H9 (cell line): ENCODE data around the gene MRTFB. TPM values are rescaled to one million over a fixed set of nuclear protein-coding genes. Genes with fewer than 3 reads are reported as not detected.

Experiments
- DNase-seq: peaks from one replicate; pipeline ENCODE4 v3.0.0-alpha.2; 2017
- H2AFZ ChIP-seq: one replicate; pipeline ENCODE4 v1.6.1; 2013; ENCODE audit warnings: mild to moderate bottlenecking, low read length, control low read depth, moderate library complexity
- H2AK5ac ChIP-seq: 2 replicates; pipeline ENCODE4 v1.6.1; 2013; ENCODE audit warnings: low read length, control low read depth, mixed read lengths; ENCODE audit not compliant: insufficient read length
- H2BK120ac ChIP-seq: one replicate; pipeline ENCODE4 v1.6.1; 2013; ENCODE audit warnings: low read depth, mild to moderate bottlenecking, low read length, control low read depth, inconsistent platforms; ENCODE audit not compliant: poor library complexity, severe bottlenecking
- H2BK12ac ChIP-seq: 2 replicates; pipeline ENCODE4 v1.6.1; 2013; ENCODE audit warnings: low read length, control low read depth, mixed read lengths, low read depth; ENCODE audit not compliant: insufficient read length
- H2BK15ac ChIP-seq: 2 replicates; pipeline ENCODE4 v1.6.1; 2013; ENCODE audit warnings: low read depth, low read length, control low read depth
- H2BK20ac ChIP-seq: one replicate; pipeline ENCODE4 v1.6.1; 2013; ENCODE audit warnings: low read depth, mild to moderate bottlenecking, low read length, control low read depth, inconsistent platforms; ENCODE audit not compliant: poor library complexity, severe bottlenecking
- H2BK5ac ChIP-seq: 2 replicates; pipeline ENCODE4 v1.6.1; 2013; ENCODE audit warnings: low read length, control low read depth, mixed read lengths; ENCODE audit not compliant: insufficient read length
- H3K14ac ChIP-seq: 2 replicates; pipeline ENCODE4 v1.6.1; 2013; ENCODE audit warnings: low read length, control low read depth; ENCODE audit not compliant: insufficient read depth
- H3K18ac ChIP-seq: 2 replicates; pipeline ENCODE4 v1.6.1; 2013; ENCODE audit warnings: low read depth, mild to moderate bottlenecking, mixed read lengths, low read length, control low read depth; ENCODE audit not compliant: insufficient read length
- H3K23ac ChIP-seq: 2 replicates; pipeline ENCODE4 v1.6.1; 2013; ENCODE audit warnings: low read length, control low read depth, mixed read lengths, low read depth; ENCODE audit not compliant: insufficient read length
- H3K23me2 ChIP-seq: 2 replicates; pipeline ENCODE4 v1.6.1; 2013; ENCODE audit warnings: low read depth, mild to moderate bottlenecking, mixed read lengths, low read length, control low read depth; ENCODE audit not compliant: insufficient read length, poor library complexity, severe bottlenecking
- H3K27ac ChIP-seq: 2 replicates; pipeline ENCODE4 v1.5.1; 2013; ENCODE audit warnings: low read length, control low read depth, mixed read lengths, low read depth; ENCODE audit not compliant: insufficient read length
- H3K27me3 ChIP-seq: 2 replicates; pipeline ENCODE4 v1.6.1; 2013; ENCODE audit warnings: low read length, control low read depth, inconsistent platforms; ENCODE audit not compliant: insufficient read depth
- H3K4ac ChIP-seq: 2 replicates; pipeline ENCODE4 v1.6.1; 2013; ENCODE audit warnings: low read depth, mild to moderate bottlenecking, control low read depth, inconsistent platforms, low read length, moderate library complexity
- H3K4me1 ChIP-seq: 2 replicates; pipeline ENCODE4 v1.6.1; 2013; ENCODE audit warnings: low read length, control low read depth, inconsistent platforms; ENCODE audit not compliant: insufficient read depth
- H3K4me2 ChIP-seq: 2 replicates; pipeline ENCODE4 v1.6.1; 2013; ENCODE audit warnings: low read length, control low read depth, mixed read lengths; ENCODE audit not compliant: insufficient read length, insufficient read depth
- H3K56ac ChIP-seq: 2 replicates; pipeline ENCODE4 v1.6.1; 2013; ENCODE audit warnings: low read depth, mild to moderate bottlenecking, mixed read lengths, low read length, control low read depth; ENCODE audit not compliant: insufficient read length
- H3K79me1 ChIP-seq: 2 replicates; pipeline ENCODE4 v1.6.1; 2013; ENCODE audit warnings: low read depth, mild to moderate bottlenecking, moderate library complexity, low read length, control low read depth, inconsistent platforms; ENCODE audit not compliant: insufficient read depth, poor library complexity, severe bottlenecking
- H3K79me2 ChIP-seq: 2 replicates; pipeline ENCODE4 v1.6.1; 2013; ENCODE audit warnings: low read length, control low read depth, inconsistent platforms; ENCODE audit not compliant: insufficient read depth
- H3K9ac ChIP-seq: 2 replicates; pipeline ENCODE4 v1.6.1; 2013; ENCODE audit warnings: low read length, control low read depth, mixed read lengths; ENCODE audit not compliant: insufficient read length; ENCODE audit errors: extremely low read depth
- H3K9me3 ChIP-seq: one replicate; pipeline ENCODE4 v1.6.1; 2013; ENCODE audit warnings: low read depth, low read length, inconsistent platforms; ENCODE audit not compliant: control insufficient read depth
- H3T11ph ChIP-seq: one replicate; pipeline ENCODE4 v1.6.1; 2013; ENCODE audit warnings: mild to moderate bottlenecking, low read length, control low read depth, inconsistent platforms
- H4K20me1 ChIP-seq: one replicate; pipeline ENCODE4 v1.6.1; 2013; ENCODE audit not compliant: control insufficient read depth, insufficient read length, insufficient read depth
- H4K5ac ChIP-seq: 2 replicates; pipeline ENCODE4 v1.6.1; 2013; ENCODE audit warnings: low read depth, mild to moderate bottlenecking, mixed read lengths, low read length, control low read depth; ENCODE audit not compliant: insufficient read length
- H4K8ac ChIP-seq: replicated peaks from 2 replicates; pipeline ENCODE4 v1.6.1; 2013; ENCODE audit warnings: low read length, control low read depth, mixed read lengths, low read depth; ENCODE audit not compliant: insufficient read length
- H4K91ac ChIP-seq: 2 replicates; pipeline ENCODE4 v1.6.1; 2013; ENCODE audit warnings: low read depth, mild to moderate bottlenecking, moderate library complexity, mixed read lengths, low read length, control low read depth; ENCODE audit not compliant: insufficient read length
- H3K27ac Mint-ChIP-seq, 3 experiments: 2 replicates in 2 of 3; 3 replicates in 1 of 3; pipeline ENCODE4 v1.8.0; 2020 to 2021; ENCODE audit warnings: mixed read lengths in 3 of 3, mild to moderate bottlenecking in 1 of 3, moderate library complexity in 1 of 3
- H3K27me3 Mint-ChIP-seq: 2 replicates; pipeline ENCODE4 v1.8.0; 2021; ENCODE audit warnings: low read depth, mild to moderate bottlenecking, moderate library complexity, mixed read lengths
- H3K36me3 Mint-ChIP-seq, 3 experiments: 2 replicates in 2 of 3; 3 replicates in 1 of 3; pipeline ENCODE4 v1.8.0; 2020 to 2021; ENCODE audit warnings: low read depth in 3 of 3, mixed read lengths in 3 of 3; ENCODE audit not compliant: insufficient read depth in 1 of 3
- H3K4me1 Mint-ChIP-seq, 2 experiments: 2 replicates each; pipeline ENCODE4 v1.8.0; 2020; ENCODE audit warnings: mixed read lengths in 2 of 2
- H3K4me3 Mint-ChIP-seq, 2 experiments: 2 replicates in 1 of 2; 3 replicates in 1 of 2; pipeline ENCODE4 v1.8.0; 2020 to 2021; ENCODE audit warnings: mild to moderate bottlenecking in 2 of 2, mixed read lengths in 2 of 2, moderate library complexity in 1 of 2
- H3K9me3 Mint-ChIP-seq, 2 experiments: 2 replicates in 1 of 2; 3 replicates in 1 of 2; pipeline ENCODE4 v1.8.0; 2020; ENCODE audit warnings: mild to moderate bottlenecking in 2 of 2, mixed read lengths in 2 of 2, moderate library complexity in 1 of 2
- CTCF ChIP-seq: fragments of 200-600 bp; sonication (generic); conservative IDR thresholded peaks from 3 replicates; pipeline ENCODE4 v1.8.0; 2021; ENCODE audit warnings: antibody characterized with exemption, mild to moderate bottlenecking
- WGBS: extraction: QIAGEN DNeasy Blood & Tissue Kit; methylation state at CpG from one replicate; pipeline ENCODE4 v1.1.7; 2013; ENCODE audit warnings: missing lambda C conversion rate, low lambda C conversion rate, mixed read lengths; ENCODE audit not compliant: insufficient read length; ENCODE audit errors: extremely low coverage; 5-methylcytosine and 5-hydroxymethylcytosine counted together
- total RNA-seq: library from RNA; stranded (reverse); gene quantifications from 2 replicates; pipeline ENCODE4 v1.2.1, GENCODE V29; 2021

MRTFB gene
- total RNA-seq, 1 experiment from 2014 or later = 29.9 TPM

GRCh38 chr16:14111713-14112538 lies 40.8 kb downstream of the MRTFB start:
- Mint-ChIP-seq H3K9me3 (no peaks in the 10 kb centered on the region), H3K36me3 (no peaks in the 10 kb centered on the region; a peak in 1 of 7 replicates), H3K4me1 (peaks cover 29 to 34% of the 10 kb centered on the region in 2 experiments), H3K27me3 (no peaks in the 10 kb centered on the region), H3K27ac (peak overlapping the region in 2 of 3 experiments; percentile 67 to 71; a peak in 4 of 7 replicates), H3K4me3 (no peak overlapping the region)
- Histone ChIP-seq H3K79me2 (peaks cover 4% of the 10 kb centered on the region; the same call in 1 of the 2 replicates), H2BK5ac (no peak overlapping the region), H3K9ac (no peak overlapping the region), H3K4ac (no peak overlapping the region), H4K5ac (no peak overlapping the region), H3K79me1 (peaks cover 4% of the 10 kb centered on the region), H2BK12ac (no peak overlapping the region), H3K27ac (no peak overlapping the region), H3K9me3 (no peaks in the 10 kb centered on the region), H3K4me2 (no peak overlapping the region), H3K23me2 (no peaks in the 10 kb centered on the region), H3T11ph (no peak overlapping the region), H3K18ac (no peak overlapping the region), H4K20me1 (no peaks in the 10 kb centered on the region), H3K27me3 (no peaks in the 10 kb centered on the region), H3K4me1 (no peaks in the 10 kb centered on the region; the same call in 1 of the 2 replicates), H2AK5ac (no peak overlapping the region), H4K91ac (no peak overlapping the region), H2BK15ac (no peak overlapping the region), H3K56ac (no peak overlapping the region), H2BK120ac (no peak overlapping the region), H4K8ac (no peak overlapping the region), H3K14ac (no peak overlapping the region; the same call in 1 of the 2 replicates), H2AFZ (no peak overlapping the region), H3K23ac (no peak overlapping the region), H2BK20ac (no peak overlapping the region)
- WGBS = no CpG with 5 or more reads among the region's 14 CpGs
- TF ChIP-seq CTCF = no peak
- no peak for DNase-seq
